Neutrophil (primary cell): Measurements from ENCODE around the gene SPATA19.
"Not testable (repeated sequence)": the region's sequence is repeated elsewhere in the genome, so short reads cannot be mapped to it uniquely, and the experiment has no call there.

Experiments
- H3K27ac ChIP-seq: fragments of 200-600 bp; sonication (generic); 2 replicates; pipeline ENCODE4 v1.5.1; 2016; ENCODE audit warnings: mild to moderate bottlenecking, moderate library complexity
- H3K27me3 ChIP-seq: fragments of 200-600 bp; sonication (generic); 2 replicates; pipeline ENCODE4 v1.6.0; 2016; ENCODE audit warnings: mild to moderate bottlenecking
- H3K36me3 ChIP-seq: fragments of 200-600 bp; sonication (generic); 2 replicates; pipeline ENCODE4 v1.5.1; 2017
- H3K4me1 ChIP-seq, 2 experiments: fragments of 200-600 bp in 1 of 2; sonication (generic) in 1 of 2; 1 replicate in 1 of 2; 2 replicates in 1 of 2; pipeline versions ENCODE4 v1.5.1 to v1.6.1; 2013 to 2016; ENCODE audit warnings: low read depth in 1 of 2, low read length in 1 of 2, mild to moderate bottlenecking in 1 of 2, moderate library complexity in 1 of 2; ENCODE audit not compliant: control insufficient read depth in 1 of 2, insufficient read depth in 1 of 2
- H3K4me3 ChIP-seq, 2 experiments: fragments of 200-600 bp in 1 of 2; sonication (generic) in 1 of 2; 1 replicate in 1 of 2; 2 replicates in 1 of 2; pipeline ENCODE4 v1.5.1; 2013 to 2016; ENCODE audit warnings: low read depth in 1 of 2, low read length in 1 of 2, mild to moderate bottlenecking in 1 of 2, moderate library complexity in 1 of 2
- H3K9me3 ChIP-seq: fragments of 200-600 bp; sonication (generic); 2 replicates; pipeline ENCODE4 v1.5.1; 2016
- TF ChIP-seq, protein P1 (sequence below): fragments of 200-600 bp; sonication (generic); IDR thresholded peaks from 2 replicates; pipeline ENCODE4 v1.5.1; 2016; ENCODE audit warnings: antibody characterized with exemption

Gene SPATA19

DNA sequence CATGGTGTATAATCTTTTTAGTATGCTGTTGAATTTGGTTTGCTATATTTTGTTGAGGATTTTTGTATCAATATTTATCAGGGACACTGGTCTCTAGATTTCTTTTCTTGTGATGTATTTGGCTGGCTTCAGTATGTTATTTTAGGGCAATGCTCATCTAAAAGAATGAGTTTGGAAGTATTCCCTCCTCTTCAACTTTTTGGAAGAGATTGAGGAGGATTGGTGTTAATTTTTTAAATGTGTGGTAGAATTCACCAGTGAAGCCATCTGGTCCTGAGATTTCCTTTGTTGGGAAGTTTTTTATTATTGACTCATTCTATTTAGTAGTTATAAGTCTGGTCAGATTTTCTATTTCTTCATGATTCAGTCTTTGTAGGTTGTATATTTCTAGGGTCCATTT is 22.1 kb upstream of the SPATA19 start:
- Histone ChIP-seq H3K27me3 (no peaks in the 10 kb centered on the region), H3K36me3 (no peaks in the 10 kb centered on the region), H3K4me3 (no peak overlapping the region), H3K9me3 (no peaks in the 10 kb centered on the region), H3K27ac (no peak overlapping the region), H3K4me1 (no peaks in the 10 kb centered on the region)
- TF ChIP-seq, protein P1, sequence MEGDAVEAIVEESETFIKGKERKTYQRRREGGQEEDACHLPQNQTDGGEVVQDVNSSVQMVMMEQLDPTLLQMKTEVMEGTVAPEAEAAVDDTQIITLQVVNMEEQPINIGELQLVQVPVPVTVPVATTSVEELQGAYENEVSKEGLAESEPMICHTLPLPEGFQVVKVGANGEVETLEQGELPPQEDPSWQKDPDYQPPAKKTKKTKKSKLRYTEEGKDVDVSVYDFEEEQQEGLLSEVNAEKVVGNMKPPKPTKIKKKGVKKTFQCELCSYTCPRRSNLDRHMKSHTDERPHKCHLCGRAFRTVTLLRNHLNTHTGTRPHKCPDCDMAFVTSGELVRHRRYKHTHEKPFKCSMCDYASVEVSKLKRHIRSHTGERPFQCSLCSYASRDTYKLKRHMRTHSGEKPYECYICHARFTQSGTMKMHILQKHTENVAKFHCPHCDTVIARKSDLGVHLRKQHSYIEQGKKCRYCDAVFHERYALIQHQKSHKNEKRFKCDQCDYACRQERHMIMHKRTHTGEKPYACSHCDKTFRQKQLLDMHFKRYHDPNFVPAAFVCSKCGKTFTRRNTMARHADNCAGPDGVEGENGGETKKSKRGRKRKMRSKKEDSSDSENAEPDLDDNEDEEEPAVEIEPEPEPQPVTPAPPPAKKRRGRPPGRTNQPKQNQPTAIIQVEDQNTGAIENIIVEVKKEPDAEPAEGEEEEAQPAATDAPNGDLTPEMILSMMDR = no peak

DNA sequence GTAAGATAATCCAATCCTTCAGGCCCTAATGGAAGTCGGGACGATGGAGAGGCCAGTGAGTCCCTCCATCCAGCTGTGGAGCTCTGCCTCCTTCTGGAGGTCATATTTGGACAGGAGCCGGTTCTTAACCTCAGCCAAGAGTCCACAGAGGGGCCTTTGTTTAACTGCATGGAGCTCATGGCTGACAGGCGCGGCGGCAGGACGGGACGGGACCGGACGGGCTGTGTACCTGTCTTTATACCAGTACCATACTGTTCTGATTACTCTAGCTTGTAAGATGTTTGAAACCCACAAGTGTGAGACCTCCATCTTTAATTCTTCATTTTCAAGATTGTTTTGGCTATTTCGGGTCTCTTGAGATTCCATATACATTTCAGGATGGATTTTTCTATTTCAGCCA is 20.2 kb upstream of the SPATA19 start:
- H3K36me3 ChIP-seq = no peaks in the 10 kb centered on the region
- H3K4me1 ChIP-seq = no peaks in the 10 kb centered on the region
- TF ChIP-seq, protein P1 = no peak
- no peak overlapping the region for H3K4me3 ChIP-seq
- H3K27me3 ChIP-seq = no peaks in the 10 kb centered on the region
- no peaks in the 10 kb centered on the region for H3K9me3 ChIP-seq
- no peak overlapping the region for H3K27ac ChIP-seq

DNA sequence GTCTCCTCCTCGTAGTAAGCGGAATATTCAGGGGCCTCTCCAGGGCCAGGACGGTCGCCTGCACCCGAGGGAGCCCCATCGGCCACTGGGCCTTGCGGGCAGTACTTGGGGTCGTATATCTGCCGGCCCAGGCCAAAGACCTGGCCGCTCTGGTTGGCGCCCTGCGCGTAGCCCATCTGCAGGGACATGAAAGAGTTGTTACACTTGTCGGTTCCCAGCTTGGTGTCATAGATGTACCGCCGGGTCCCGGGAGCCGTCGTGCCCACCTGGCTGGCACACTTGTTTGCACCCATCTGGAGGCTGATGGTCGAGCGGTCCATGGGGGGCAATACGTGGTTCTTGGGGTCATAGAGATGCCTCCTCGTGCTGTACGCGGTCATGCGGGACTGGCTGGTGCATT is 19.4 kb upstream of the SPATA19 start:
- no peak overlapping the region for H3K27ac ChIP-seq
- H3K27me3 ChIP-seq = no peaks in the 10 kb centered on the region
- no peak overlapping the region for H3K4me3 ChIP-seq
- H3K9me3 ChIP-seq = no peaks in the 10 kb centered on the region
- no peaks in the 10 kb centered on the region for H3K4me1 ChIP-seq
- H3K36me3 ChIP-seq = no peaks in the 10 kb centered on the region
- TF ChIP-seq, protein P1 = no peak

DNA sequence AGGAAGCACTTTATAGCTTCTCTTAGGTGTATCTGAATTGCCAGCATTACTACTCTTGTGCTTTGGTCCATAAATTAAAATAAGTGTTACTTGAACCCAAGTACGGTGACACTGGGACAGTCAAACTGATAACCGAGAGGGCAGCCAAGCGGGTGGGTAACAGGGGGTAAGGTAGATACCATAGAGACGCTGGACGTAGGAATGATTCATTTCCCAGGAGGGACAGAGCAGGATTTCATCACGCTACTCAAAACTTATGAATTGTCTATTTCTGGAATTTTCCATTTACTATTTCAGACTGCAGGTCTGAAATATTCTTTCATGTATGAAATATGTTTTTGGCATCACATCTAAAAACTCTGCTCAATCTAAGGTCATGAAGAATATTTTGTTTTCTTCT is 14.8 kb upstream of the SPATA19 start:
- H3K36me3 ChIP-seq = no peaks in the 10 kb centered on the region
- no peaks in the 10 kb centered on the region for H3K27me3 ChIP-seq
- no peaks in the 10 kb centered on the region for H3K4me1 ChIP-seq
- no peaks in the 10 kb centered on the region for H3K9me3 ChIP-seq
- no peak overlapping the region for H3K4me3 ChIP-seq
- TF ChIP-seq, protein P1 = no peak
- no peak overlapping the region for H3K27ac ChIP-seq

DNA sequence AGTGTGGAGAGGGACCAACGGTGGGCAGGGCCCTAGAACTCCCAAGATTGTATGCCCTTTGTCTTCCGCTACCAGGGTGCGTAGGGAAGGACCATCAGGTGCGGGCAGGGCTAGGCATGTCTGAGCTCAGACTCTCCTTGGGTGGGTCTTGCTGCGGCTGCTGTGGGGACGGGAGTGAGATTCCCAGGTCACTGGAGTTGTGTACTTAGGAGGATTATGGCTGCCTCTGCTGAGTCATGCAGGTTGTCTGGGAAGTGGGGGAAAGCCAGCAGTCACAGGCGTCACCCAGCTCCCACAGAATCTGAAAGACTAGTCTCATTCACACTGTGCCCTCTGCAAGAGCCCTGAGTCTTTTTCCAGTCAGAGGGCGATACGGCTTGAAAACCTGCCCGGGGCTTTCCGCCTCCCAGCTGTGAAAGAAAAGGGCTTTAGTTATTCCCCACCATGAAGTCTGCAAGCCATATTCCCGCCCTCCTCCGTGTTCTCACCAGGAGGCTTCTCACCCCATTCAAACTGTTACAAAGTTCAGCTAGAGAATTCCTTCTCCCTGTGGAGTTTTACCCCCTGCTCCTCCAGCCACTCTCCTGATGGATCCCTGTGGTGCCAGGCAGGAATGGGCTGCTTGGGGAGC is 9.1 kb upstream of the SPATA19 start:
- H3K36me3 ChIP-seq, H3K4me1 ChIP-seq, H3K4me3 ChIP-seq, H3K27me3 ChIP-seq, H3K9me3 ChIP-seq, H3K27ac ChIP-seq: not testable (repeated sequence)

DNA sequence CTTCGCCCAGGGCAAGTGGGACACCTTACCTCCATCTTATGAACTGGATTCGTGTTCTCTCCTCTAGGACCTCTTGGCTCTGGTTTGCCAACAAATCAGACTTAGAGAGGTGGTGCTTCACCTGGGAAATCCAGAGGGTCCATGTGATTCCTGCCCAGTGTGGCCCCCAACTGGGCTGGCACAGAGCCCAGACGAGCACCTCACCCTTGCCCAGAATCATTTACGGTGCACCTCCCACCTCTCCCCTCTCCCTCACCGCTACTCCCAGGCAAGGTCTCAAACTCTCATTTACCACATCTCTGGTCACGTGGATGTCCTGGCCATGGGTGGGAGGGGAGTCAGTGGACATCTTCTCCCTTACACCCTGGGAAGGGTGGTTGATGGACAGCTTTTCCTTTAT is 1.1 kb downstream of the SPATA19 start:
- Histone ChIP-seq H3K27ac (no peak overlapping the region), H3K4me3 (no peak overlapping the region), H3K9me3 (no peaks in the 10 kb centered on the region), H3K27me3 (no peaks in the 10 kb centered on the region), H3K4me1 (no peaks in the 10 kb centered on the region), H3K36me3 (no peaks in the 10 kb centered on the region)
- TF ChIP-seq, protein P1 = no peak
